MM.1S (cell line): ENCODE measurements around the gene ERC2.

Experiments
- DNase-seq: peaks from one replicate; pipeline ENCODE4 v3.0.0-alpha.2; 2015
- H2AFZ ChIP-seq: fragments of 300-600 bp; sonication (generic); 2 replicates; pipeline ENCODE4 v1.6.0; 2016; ENCODE audit warnings: antibody characterized with exemption, low read length
- H3F3A ChIP-seq: fragments of 300-600 bp; sonication (generic); 2 replicates; pipeline ENCODE4 v1.6.1; 2016; ENCODE audit warnings: mild to moderate bottlenecking, antibody characterized with exemption, low read length, moderate library complexity, mixed read lengths; ENCODE audit not compliant: insufficient read depth
- H3K27ac ChIP-seq: fragments of 300-600 bp; sonication (generic); 2 replicates; pipeline ENCODE4 v1.5.1; 2016; ENCODE audit warnings: mild to moderate bottlenecking, low read length
- H3K27me3 ChIP-seq: fragments of 300-600 bp; sonication (generic); replicated peaks from 2 replicates; pipeline ENCODE4 v1.6.0; 2016; ENCODE audit warnings: low read length; ENCODE audit not compliant: insufficient read depth
- H3K36me3 ChIP-seq: fragments of 300-600 bp; sonication (generic); replicated peaks from 2 replicates; pipeline ENCODE4 v1.6.1; 2016; ENCODE audit warnings: mild to moderate bottlenecking, low read length, mixed read lengths; ENCODE audit not compliant: insufficient read depth
- H3K4me1 ChIP-seq: fragments of 300-600 bp; sonication (generic); 2 replicates; pipeline ENCODE4 v1.6.1; 2016; ENCODE audit warnings: low read length, mixed read lengths
- H3K4me2 ChIP-seq: fragments of 300-600 bp; sonication (generic); 2 replicates; pipeline ENCODE4 v1.6.0; 2016; ENCODE audit warnings: low read depth, low read length
- H3K4me3 ChIP-seq: fragments of 300-600 bp; sonication (generic); 2 replicates; pipeline ENCODE4 v1.5.1; 2016; ENCODE audit warnings: low read length, mixed read lengths
- H3K79me2 ChIP-seq: fragments of 300-600 bp; sonication (generic); 2 replicates; pipeline ENCODE4 v1.6.1; 2016; ENCODE audit warnings: mixed run types, low read length, mixed read lengths
- H3K9ac ChIP-seq: fragments of 300-600 bp; sonication (generic); 2 replicates; pipeline ENCODE4 v1.6.1; 2016; ENCODE audit warnings: low read length, mixed read lengths
- H3K9me2 ChIP-seq: fragments of 300-600 bp; sonication (generic); replicated peaks from 2 replicates; pipeline ENCODE4 v1.6.1; 2016; ENCODE audit warnings: mild to moderate bottlenecking, low read length, mixed read lengths; ENCODE audit not compliant: insufficient read depth
- H3K9me3 ChIP-seq: fragments of 300-600 bp; sonication (generic); replicated peaks from 2 replicates; pipeline ENCODE4 v1.6.1; 2016; ENCODE audit warnings: mild to moderate bottlenecking, low read length, mixed read lengths; ENCODE audit not compliant: insufficient read depth
- H4K20me1 ChIP-seq: fragments of 300-600 bp; sonication (generic); 2 replicates; pipeline ENCODE4 v1.6.1; 2016; ENCODE audit warnings: mild to moderate bottlenecking, low read length, moderate library complexity, mixed read lengths; ENCODE audit not compliant: insufficient read depth
- EZH2 ChIP-seq: fragments of 300-600 bp; sonication (generic); optimal IDR thresholded peaks from 2 replicates; pipeline ENCODE3; 2017; ENCODE audit warnings: low read depth, mild to moderate bottlenecking, antibody characterized with exemption, low read length, mixed read lengths
- EZH2phosphoT487 ChIP-seq: fragments of 300-600 bp; sonication (generic); IDR thresholded peaks from 2 replicates; pipeline ENCODE4 v1.6.1; 2018; ENCODE audit warnings: antibody characterized with exemption, low read length
- TF ChIP-seq, protein P1 (sequence below): fragments of 300-600 bp; sonication (generic); IDR thresholded peaks from 2 replicates; pipeline ENCODE4 v1.5.1; 2016; ENCODE audit warnings: antibody characterized with exemption, low read length, mixed read lengths

The ERC2 gene

DNA sequence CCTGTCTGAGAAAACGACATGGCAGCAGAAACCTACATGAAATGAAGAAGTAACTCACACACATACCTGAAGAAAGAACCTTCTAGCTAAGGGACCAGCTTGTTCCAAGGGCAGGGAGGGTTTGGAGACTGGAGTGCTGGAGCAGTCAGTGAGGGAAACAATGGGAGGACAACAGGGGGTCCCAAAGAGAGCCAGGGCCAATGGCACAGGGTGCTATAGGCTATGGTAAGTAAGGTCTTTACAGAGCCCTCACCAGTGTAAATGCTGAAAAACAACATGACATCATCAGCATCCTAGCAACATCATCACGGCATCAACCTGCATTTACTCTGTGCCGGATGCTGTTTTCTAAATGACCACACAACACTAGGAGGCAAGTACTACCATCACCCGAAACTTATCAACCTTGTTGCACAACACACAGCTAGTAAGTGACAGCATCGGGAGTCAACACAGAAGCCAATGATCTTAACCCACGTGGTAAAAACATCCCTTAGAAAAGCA is 531.7 kb downstream of the ERC2 start:
- Histone ChIP-seq H3K9me3 (no peaks in the 10 kb centered on the region), H3K4me2 (no peak overlapping the region), H3F3A (no peaks in the 10 kb centered on the region), H3K9ac (no peak overlapping the region), H3K9me2 (no peaks in the 10 kb centered on the region), H3K27ac (no peak overlapping the region), H3K4me3 (no peak overlapping the region), H4K20me1 (no peaks in the 10 kb centered on the region), H3K79me2 (no peaks in the 10 kb centered on the region), H3K27me3 (no peaks in the 10 kb centered on the region), H3K4me1 (no peaks in the 10 kb centered on the region), H3K36me3 (no peaks in the 10 kb centered on the region), H2AFZ (no peak overlapping the region)
- DNase-seq: no peak
- TF ChIP-seq EZH2phosphoT487 (no peak), EZH2 (no peak)
- TF ChIP-seq, protein P1, sequence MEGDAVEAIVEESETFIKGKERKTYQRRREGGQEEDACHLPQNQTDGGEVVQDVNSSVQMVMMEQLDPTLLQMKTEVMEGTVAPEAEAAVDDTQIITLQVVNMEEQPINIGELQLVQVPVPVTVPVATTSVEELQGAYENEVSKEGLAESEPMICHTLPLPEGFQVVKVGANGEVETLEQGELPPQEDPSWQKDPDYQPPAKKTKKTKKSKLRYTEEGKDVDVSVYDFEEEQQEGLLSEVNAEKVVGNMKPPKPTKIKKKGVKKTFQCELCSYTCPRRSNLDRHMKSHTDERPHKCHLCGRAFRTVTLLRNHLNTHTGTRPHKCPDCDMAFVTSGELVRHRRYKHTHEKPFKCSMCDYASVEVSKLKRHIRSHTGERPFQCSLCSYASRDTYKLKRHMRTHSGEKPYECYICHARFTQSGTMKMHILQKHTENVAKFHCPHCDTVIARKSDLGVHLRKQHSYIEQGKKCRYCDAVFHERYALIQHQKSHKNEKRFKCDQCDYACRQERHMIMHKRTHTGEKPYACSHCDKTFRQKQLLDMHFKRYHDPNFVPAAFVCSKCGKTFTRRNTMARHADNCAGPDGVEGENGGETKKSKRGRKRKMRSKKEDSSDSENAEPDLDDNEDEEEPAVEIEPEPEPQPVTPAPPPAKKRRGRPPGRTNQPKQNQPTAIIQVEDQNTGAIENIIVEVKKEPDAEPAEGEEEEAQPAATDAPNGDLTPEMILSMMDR: no peak

DNA sequence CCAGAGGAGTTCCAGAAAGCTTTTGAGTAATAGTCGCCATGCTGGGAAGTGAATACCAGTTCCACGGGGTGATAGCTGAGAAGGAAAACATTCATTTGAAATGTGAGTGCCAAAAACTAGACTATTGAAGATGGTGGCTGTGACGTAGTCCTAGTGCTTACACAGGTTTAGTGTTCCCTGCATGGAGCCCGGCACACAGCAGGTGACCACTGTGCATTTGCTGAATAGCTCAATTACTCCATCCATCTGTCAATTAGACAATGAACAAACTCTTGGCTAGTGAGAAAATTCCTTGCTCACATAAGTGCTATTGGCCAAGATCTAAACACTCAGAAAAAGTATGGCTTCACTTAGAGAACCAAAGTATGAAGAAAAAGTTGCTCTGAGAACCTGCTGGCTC is 533.0 kb downstream of the ERC2 start:
- Histone ChIP-seq H3K4me1 (no peaks in the 10 kb centered on the region), H3K27ac (no peak overlapping the region), H3K79me2 (no peaks in the 10 kb centered on the region), H3K9me2 (no peaks in the 10 kb centered on the region), H3K9ac (no peak overlapping the region), H3F3A (no peaks in the 10 kb centered on the region), H3K4me2 (no peak overlapping the region), H3K4me3 (no peak overlapping the region), H4K20me1 (no peaks in the 10 kb centered on the region), H3K27me3 (no peaks in the 10 kb centered on the region), H3K9me3 (no peaks in the 10 kb centered on the region), H2AFZ (no peak overlapping the region), H3K36me3 (no peaks in the 10 kb centered on the region)
- DNase-seq: no peak
- no peak for TF ChIP-seq EZH2phosphoT487
- TF ChIP-seq, protein P1: no peak
- TF ChIP-seq EZH2: no peak

DNA sequence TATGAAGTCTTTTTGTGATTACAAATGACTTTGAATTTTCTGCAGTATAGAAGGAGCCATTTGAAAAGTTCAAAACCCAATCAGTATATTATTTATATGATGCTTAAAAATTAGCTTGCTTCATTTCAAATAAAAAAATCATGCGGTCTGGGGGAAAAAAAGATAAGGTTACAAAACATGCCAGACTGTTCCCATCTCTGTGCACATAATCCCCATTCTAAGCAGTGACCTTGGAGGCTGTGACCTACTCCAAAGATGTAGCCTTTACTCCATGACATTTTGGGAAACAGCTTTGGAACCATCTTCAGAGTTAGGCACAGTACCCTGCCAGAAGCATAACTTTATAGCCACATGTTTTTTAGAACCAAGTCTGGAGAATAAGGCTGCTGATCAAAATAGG is 533.5 kb downstream of the ERC2 start:
- Histone ChIP-seq H3K4me3 (no peak overlapping the region), H3K27ac (no peak overlapping the region), H3F3A (no peaks in the 10 kb centered on the region), H3K79me2 (no peaks in the 10 kb centered on the region), H3K9ac (no peak overlapping the region), H3K36me3 (no peaks in the 10 kb centered on the region), H4K20me1 (no peaks in the 10 kb centered on the region), H3K9me3 (no peaks in the 10 kb centered on the region), H3K9me2 (no peaks in the 10 kb centered on the region), H3K4me1 (no peaks in the 10 kb centered on the region), H3K27me3 (no peaks in the 10 kb centered on the region), H2AFZ (no peak overlapping the region), H3K4me2 (no peak overlapping the region)
- no peak for DNase-seq
- TF ChIP-seq, protein P1: no peak
- no peak for TF ChIP-seq EZH2
- TF ChIP-seq EZH2phosphoT487: no peak
